NCI-H446 treated with DMSO at 0.1 percent for 48 hours (cell line): Measurements from ENCODE around the gene MBD3.

Source experiments
- DNase-seq: peaks from one replicate; lab custom pipeline; 2025; lab: John Stamatoyannopoulos, UW

The MBD3 gene

DNA sequence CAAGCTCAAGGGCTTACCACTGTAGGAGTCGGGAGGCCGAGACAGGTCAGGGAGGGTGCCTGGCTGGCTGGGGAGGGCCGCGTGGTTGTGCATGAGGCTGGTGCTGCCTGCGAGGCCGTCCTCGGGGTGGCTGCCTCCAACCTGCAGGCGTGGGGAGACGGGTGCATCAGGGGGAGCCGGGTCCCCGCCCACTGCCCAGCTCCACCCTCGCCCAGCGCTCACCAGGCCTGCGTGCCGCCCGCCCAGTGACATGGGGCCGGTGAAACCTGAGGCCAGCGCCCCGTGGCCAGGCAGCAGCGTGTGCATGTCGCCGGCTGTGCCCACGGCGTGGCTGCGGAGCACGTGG lies 26.4 kb upstream of the MBD3 start:
- DNase-seq, result no peak

DNA sequence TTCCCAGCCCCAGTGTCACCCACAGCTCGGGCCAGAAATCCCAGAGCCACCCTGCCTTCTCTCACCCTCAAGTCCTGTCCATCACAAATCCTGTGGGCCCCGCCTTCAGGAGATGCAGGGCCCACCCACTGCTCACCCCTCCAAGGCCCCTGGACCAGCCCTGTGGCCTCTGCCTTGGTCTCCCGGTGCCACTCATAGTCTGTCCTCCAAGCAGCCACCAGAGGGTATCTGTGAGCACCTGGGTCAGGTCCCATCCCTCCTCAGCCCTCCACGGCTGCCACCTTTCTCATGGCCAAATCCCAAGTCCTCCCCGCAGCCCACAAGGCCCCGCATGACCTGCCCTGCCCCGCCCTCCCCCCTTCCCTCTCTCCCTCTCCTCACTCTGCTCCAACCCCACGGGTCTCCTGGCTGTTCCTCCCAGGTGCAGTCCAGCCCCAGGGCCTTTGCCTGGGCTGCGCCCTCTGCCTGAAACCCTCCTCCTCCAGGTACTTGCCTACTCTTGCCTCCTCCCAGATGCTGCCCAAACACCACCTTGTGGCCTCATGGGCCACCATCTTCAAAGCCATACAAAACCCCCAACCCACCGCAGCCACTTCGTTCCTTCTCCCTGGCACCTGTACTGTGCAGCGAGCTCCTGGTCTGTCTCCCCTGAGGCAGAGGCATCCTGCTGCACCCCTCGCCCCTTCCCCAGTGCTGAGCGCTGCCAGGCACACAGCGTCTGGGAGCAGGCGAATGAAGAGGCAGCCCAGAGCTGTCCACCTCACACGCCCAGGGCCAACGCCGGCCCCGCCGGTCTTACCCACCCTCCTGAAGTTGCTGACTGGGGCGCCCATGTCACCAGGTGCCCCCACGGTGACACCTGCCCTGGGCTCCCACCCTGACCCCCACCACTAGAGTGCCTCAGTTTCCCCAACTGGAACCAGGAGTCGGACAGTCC lies 25.8 kb upstream of the MBD3 start:
- no peak for DNase-seq

DNA sequence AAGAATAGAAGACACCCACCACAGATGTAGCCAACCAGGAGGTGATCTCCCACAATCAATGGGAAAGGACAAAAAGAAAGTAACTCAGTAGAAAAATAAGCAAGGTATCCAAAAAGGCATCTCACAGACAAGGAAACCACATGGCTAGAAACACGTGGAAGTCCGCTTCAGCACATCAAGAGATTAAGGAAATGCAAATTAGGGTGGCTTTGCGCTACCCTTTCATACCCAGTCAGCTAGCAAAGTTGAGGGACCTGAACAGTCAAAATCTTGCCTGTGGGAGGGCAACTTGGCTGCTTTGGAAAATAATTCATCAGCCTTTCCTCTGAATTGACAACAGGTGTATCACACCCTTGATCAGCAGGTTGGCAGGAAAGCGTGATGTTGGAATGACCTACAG lies 24.2 kb upstream of the MBD3 start:
- DNase-seq, result no peak

DNA sequence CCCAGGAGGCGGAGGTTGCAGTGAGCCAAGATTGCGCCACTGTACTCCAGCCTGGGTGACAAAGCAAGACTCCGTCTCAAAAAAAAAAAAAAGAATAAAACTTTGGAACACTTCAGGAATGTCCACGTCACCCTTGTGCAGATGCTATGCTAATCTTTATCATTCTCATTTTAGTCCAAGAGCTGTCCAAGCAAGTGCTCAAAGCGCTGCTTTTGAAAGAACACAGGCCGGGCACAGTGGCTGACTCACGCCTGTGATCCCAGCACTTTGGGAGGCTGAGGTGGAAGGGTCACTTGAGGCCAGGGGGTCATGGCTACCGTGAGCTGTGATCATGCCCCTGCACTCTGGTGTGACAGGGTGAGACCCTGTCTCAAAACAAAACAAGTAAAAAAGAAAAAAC lies 23.7 kb upstream of the MBD3 start:
- no peak for DNase-seq

GRCh38 chr19:1615156-1615765 lies 22.6 kb upstream of the MBD3 start:
- DNase-seq, result no peak

DNA sequence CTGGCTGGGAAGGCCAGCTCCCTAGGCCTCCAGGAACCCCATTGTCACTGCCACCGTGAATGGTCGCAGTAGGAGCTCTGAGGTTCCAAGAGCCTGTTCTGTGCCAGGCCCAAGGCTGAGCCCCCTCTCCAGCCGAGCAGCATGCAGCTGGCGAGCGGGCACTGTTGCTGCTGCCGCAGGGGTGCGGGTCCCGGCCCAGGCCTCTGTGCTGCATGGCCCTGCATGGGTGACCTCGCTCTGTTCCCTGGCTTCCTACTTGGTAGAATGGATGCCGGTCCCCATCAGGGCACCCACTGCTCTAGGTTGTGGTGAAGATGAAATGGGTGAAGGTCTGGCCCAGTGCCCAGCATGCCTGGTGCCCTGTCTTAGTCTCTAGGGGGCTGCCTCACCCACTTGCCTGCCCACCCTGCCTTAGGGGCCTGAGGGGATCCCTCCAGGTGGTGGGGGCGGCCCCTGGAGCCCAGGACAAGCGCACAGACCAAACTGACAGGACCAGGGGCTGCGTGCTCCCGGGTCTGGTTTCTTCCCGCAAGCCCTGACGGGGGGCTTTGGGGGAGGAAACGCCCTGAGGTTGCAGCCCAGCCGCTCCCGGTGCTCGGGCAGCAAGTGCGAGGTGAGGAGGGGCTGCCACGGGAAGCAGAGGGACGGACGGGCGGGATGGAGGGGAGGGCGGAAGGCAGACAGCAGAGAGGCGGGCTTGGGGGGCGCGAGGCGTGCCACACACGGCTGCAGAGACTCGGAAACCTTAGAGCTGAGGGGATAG lies 21.3 kb upstream of the MBD3 start:
- no peak for DNase-seq

DNA sequence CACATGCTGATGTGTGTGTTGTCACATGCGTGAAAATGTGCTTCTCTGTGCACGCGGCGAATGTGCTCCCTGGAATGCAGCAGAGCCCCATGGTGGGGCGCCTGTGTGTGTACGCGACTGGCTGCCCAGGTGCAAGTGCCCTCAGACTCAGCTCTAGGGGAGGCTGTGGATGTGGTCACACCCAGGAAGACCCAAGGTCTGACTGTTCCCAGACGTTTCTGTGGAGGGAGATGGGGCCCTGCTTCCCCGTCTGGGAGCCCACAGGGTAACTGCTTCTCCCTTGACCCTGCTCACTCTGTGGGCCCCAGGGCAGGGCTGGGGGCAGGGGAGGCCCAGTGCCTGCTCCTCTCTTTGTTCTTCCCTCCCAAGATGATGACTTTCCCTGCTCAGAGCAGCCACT lies 20.5 kb upstream of the MBD3 start:
- DNase-seq, result no peak

DNA sequence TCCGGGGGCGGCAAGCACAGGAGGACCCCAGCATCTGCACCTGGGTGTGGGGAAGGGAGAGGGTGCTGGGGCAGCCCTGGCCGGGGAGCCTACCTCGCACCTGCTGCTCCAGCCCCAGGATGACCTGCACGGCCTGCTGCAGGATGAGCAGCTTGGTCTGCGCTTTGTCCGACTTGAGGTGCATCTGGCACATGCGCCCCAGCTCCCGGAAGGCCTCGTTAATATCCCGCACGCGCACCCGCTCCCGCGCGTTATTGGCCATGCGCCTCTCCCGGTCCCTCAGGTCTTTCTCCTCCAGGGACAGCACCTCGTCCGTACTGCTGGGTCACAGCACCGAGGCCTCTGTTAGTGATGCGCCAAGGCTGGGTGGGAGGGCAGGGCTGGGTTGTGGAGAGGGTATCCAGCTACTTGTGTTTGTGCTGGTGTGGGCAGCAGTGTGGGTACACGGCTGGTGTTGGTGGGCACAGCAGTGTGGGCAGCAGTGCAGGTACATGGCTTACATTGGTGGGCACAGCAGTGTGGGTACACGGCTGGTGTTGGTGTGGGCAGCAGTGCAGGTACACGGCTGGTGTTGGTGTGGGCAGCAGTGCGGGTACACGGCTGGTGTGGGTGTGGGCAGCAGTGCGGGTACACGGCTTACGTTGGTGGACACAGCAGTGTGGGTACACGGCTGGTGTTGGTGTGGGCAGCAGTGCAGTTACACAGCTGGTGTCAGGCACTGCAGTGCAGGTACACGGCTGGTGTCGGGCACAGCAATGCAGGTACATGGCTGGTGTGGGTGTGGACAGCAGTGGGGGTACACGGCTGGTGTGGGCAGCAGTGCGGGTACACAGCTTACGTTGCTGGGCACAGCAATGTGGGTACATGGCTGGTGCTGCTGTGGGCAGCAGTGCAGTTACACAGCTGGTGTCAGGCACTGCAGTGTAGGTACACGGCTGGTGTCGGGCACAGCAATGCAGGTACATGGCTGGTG lies 19.7 kb upstream of the MBD3 start:
- no peak for DNase-seq

- DNase-seq, result no peak
Measured at GRCh38 chr19:1611353-1611752, 18.7 kb upstream of the MBD3 start.

GRCh38 chr19:1610579-1610978 lies 17.9 kb upstream of the MBD3 start:
- DNase-seq, result no peak

DNA sequence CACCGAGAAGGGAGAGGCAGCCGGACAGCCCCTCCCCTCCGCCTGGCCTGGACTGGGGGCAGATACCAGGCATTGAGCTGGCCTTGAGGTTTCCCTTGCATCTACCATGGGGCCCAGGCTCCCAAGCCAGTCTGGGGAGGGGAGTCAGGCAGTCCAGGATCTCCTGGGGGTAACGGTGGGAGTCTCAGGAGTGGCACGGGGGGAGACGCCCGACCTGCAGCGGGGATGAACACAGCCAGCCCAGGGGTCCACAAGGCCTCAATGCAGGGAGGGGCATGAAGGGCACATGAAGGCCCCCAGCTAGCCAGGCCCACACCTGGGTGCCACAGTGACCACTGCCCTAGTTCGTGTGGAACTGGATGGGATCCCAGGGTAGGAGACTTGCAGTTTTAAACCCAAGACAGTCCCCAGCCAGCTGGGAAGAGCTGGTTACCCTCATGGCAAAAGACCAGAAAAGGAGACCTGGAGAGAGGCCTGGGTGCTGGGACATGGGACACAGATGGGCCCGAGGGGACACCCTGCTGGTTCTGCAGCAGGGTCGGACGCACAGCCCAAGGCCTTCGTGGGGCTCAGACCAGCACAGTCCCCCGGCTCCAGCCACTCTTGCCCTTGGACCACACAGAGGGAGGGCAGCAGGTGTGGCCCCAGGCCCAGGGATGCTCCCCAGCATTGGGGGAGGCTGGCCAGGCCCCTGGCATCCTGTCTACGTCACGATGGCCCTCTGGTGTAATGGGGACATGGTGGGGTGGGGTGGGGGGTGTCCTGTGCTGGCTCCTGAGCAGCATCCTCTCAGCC lies 17.2 kb upstream of the MBD3 start:
- no peak for DNase-seq

DNA sequence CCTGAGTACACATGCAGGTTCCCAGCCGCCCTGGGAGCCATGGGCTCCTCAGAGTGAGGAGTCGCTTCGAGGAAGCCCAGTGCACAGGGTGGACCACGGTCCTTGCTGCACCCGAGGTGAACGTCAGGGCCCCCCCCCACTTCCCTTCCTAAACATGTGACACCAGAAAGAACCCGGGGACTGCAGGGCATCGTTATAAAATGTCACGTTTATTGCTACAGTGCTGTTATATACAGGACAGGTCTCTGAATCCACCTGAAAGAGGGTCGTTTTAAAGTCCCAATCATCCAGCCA lies 16.4 kb upstream of the MBD3 start:
- no peak for DNase-seq

DNA sequence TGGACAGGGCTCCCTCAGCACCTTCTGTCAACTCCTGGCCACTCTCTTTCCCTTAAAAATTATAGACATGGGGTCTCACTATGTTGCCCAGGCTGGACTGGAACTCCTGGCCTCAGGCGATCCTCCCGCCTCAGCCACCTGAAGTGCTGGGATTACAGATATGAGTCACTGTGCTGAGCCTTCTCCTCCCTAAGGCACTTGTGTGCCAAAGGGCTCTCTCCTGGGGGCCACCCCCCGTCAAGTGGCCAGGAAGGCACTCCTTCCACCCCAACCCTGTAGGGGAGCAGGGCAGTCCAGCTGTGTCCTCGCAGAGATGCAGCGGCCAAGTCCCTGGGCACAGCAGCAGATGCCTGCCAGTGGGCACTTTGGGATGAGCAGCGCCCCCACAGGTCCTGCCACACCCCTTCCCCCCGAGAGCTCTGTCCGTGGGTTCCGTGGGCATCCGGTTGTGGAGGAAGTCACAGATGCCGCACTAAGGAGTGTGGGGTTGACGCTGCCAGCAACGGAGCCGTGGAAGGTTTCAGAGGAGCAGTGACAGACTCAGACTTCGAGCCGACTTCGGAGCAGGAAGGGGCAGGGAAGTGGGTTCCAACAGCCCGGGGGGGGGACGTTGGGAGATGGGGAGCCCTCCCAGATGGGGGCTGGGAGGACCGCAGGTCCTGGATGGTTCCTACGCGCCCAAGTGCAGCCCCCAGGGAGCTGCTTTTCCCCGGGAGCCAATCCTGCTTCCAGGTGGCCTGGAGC lies 15.9 kb upstream of the MBD3 start:
- no peak for DNase-seq

GRCh38 chr19:1606138-1606651 lies 13.5 kb upstream of the MBD3 start:
- DNase-seq, result no peak

GRCh38 chr19:1605236-1606137 lies 12.8 kb upstream of the MBD3 start, which contains the start of gene UQCR11:
TSS of gene UQCR11 (minus strand) at chr19:1605462. CDS start at chr19:1605409, 53 bp downstream.
- DNase-seq, result peak; percentile 97

DNA sequence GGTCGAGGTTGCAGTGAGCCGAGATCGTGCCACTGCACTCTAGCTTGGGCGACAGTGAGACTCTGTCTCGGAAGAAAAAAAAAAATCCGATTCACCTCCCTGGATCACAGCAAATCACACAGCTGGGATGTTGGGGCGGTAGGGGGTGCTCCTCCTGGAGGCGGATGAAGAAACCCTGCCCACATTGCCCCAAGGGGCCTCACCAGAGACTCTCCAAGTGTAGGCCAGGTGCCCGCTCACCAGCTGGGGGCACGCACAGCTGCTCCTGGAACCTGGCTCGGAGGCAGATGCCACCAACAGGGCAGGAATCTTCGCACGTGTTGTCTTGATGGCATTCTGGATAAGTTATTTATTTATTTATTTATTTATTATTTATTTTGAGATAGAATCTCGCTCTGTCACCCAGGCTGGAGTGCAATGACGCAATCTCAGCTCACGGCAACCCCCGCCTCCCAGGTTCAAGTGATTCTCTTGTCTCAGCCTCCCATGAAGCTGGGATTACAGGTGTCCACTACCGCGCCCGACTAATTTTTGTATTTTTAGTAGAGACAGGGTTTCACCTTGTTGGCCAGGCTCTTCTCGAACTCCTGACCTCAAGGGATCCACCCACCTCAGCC lies 9.5 kb upstream of the MBD3 start:
- no peak for DNase-seq

- no peak for DNase-seq
Measured at GRCh38 chr19:1601613-1602064, 9.0 kb upstream of the MBD3 start.

DNA sequence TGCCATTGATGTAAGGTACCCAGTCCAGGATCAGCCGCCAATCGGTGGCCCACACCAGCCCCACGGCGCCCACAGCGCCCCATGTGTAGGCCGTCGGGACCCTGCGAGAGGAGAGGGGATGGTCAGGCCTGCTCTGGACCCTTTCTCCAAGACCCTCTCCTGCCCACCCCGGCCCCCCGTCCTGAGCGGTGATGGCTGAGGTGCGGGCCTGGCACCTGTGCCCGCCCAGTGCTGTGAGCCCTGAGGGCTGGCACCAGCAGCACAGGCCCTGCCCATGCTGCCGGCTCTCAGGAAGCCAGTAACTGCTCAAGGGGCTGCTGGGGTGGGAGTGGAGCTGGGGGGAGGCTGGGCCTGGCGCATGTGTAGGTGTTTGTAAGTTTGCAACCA lies 6.8 kb upstream of the MBD3 start:
- no peak for DNase-seq
